Measurements from ENCODE around the gene RPP38. TPM values are rescaled to one million over a fixed set of nuclear protein-coding genes. Genes with fewer than 3 reads are reported as not detected.

Gene RPP38
- total and polyA plus RNA-seq, 2 of the 13 experiments (the other 11 are each of a cell fraction or from before 2014, with no cell fraction given), result 11.7 to 16.4 TPM

- TF ChIP-seq, protein P1, sequence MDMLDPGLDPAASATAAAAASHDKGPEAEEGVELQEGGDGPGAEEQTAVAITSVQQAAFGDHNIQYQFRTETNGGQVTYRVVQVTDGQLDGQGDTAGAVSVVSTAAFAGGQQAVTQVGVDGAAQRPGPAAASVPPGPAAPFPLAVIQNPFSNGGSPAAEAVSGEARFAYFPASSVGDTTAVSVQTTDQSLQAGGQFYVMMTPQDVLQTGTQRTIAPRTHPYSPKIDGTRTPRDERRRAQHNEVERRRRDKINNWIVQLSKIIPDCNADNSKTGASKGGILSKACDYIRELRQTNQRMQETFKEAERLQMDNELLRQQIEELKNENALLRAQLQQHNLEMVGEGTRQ (IDR thresholded peaks at IDR 0.05; ENCODE audit: low read depth, low read length), result no peak
- TF ChIP-seq, protein P1 (CRISPR knock-in tag; IDR thresholded peaks at IDR 0.05; ENCODE audit: borderline replicate concordance), result no peak
- TF ChIP-seq, protein P2, sequence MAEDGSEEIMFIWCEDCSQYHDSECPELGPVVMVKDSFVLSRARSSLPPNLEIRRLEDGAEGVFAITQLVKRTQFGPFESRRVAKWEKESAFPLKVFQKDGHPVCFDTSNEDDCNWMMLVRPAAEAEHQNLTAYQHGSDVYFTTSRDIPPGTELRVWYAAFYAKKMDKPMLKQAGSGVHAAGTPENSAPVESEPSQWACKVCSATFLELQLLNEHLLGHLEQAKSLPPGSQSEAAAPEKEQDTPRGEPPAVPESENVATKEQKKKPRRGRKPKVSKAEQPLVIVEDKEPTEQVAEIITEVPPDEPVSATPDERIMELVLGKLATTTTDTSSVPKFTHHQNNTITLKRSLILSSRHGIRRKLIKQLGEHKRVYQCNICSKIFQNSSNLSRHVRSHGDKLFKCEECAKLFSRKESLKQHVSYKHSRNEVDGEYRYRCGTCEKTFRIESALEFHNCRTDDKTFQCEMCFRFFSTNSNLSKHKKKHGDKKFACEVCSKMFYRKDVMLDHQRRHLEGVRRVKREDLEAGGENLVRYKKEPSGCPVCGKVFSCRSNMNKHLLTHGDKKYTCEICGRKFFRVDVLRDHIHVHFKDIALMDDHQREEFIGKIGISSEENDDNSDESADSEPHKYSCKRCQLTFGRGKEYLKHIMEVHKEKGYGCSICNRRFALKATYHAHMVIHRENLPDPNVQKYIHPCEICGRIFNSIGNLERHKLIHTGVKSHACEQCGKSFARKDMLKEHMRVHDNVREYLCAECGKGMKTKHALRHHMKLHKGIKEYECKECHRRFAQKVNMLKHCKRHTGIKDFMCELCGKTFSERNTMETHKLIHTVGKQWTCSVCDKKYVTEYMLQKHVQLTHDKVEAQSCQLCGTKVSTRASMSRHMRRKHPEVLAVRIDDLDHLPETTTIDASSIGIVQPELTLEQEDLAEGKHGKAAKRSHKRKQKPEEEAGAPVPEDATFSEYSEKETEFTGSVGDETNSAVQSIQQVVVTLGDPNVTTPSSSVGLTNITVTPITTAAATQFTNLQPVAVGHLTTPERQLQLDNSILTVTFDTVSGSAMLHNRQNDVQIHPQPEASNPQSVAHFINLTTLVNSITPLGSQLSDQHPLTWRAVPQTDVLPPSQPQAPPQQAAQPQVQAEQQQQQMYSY (CRISPR knock-in tag; IDR thresholded peaks at IDR 0.05), result peak; percentile 89
- TF ChIP-seq, protein P3, sequence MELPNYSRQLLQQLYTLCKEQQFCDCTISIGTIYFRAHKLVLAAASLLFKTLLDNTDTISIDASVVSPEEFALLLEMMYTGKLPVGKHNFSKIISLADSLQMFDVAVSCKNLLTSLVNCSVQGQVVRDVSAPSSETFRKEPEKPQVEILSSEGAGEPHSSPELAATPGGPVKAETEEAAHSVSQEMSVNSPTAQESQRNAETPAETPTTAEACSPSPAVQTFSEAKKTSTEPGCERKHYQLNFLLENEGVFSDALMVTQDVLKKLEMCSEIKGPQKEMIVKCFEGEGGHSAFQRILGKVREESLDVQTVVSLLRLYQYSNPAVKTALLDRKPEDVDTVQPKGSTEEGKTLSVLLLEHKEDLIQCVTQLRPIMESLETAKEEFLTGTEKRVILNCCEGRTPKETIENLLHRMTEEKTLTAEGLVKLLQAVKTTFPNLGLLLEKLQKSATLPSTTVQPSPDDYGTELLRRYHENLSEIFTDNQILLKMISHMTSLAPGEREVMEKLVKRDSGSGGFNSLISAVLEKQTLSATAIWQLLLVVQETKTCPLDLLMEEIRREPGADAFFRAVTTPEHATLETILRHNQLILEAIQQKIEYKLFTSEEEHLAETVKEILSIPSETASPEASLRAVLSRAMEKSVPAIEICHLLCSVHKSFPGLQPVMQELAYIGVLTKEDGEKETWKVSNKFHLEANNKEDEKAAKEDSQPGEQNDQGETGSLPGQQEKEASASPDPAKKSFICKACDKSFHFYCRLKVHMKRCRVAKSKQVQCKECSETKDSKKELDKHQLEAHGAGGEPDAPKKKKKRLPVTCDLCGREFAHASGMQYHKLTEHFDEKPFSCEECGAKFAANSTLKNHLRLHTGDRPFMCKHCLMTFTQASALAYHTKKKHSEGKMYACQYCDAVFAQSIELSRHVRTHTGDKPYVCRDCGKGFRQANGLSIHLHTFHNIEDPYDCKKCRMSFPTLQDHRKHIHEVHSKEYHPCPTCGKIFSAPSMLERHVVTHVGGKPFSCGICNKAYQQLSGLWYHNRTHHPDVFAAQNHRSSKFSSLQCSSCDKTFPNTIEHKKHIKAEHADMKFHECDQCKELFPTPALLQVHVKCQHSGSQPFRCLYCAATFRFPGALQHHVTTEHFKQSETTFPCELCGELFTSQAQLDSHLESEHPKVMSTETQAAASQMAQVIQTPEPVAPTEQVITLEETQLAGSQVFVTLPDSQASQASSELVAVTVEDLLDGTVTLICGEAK (IDR thresholded peaks at IDR 0.05), result no peak
- TF ChIP-seq, protein P3 (CRISPR knock-in tag; IDR thresholded peaks at IDR 0.05), result no peak
- TF ChIP-seq YY1 (IDR thresholded peaks at IDR 0.05; ENCODE audit: insufficient read depth, insufficient replicate concordance, low read depth, low read length) (peak; percentile 32), KLF6 (CRISPR knock-in tag; IDR thresholded peaks at IDR 0.05) (no peak), FOXC1 (CRISPR knock-in tag; IDR thresholded peaks at IDR 0.05; ENCODE audit: borderline replicate concordance) (peak; percentile 49; the same call in 1 of the 2 replicates)
- TF ChIP-seq, protein P4, sequence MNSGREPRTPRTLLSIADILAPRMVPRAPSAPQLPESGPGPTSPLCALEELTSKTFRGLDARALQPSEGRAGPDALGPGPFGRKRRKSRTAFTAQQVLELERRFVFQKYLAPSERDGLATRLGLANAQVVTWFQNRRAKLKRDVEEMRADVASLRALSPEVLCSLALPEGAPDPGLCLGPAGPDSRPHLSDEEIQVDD (CRISPR knock-in tag; IDR thresholded peaks at IDR 0.05; ENCODE audit: borderline replicate concordance), result no peak
Observed at GRCh38 chr10:15088428-15089261, 8.5 kb upstream of the RPP38 start, which contains the start of gene ACBD7 (continued).
